IPS-20b (cell line): Measurements from ENCODE around the gene MPPED2.

ENCODE experiments used
- H3K27ac ChIP-seq: one replicate; pipeline ENCODE4 v1.5.1; 2013; ENCODE audit warnings: low read length
- H3K27me3 ChIP-seq: 2 replicates; pipeline ENCODE4 v1.6.1; 2013; ENCODE audit warnings: mild to moderate bottlenecking, low read length, inconsistent platforms; ENCODE audit not compliant: insufficient read depth
- H3K36me3 ChIP-seq: 2 replicates; pipeline ENCODE4 v1.6.1; 2013; ENCODE audit warnings: low read depth, mild to moderate bottlenecking, inconsistent platforms, low read length, moderate library complexity; ENCODE audit not compliant: insufficient read depth
- H3K4me1 ChIP-seq: 2 replicates; pipeline ENCODE4 v1.6.1; 2013; ENCODE audit warnings: mild to moderate bottlenecking, control low read depth, inconsistent platforms, low read length, moderate library complexity; ENCODE audit not compliant: insufficient read depth
- H3K4me3 ChIP-seq: 2 replicates; pipeline ENCODE4 v1.5.1; 2013; ENCODE audit warnings: mild to moderate bottlenecking, low read length, inconsistent platforms
- H3K9ac ChIP-seq: 2 replicates; pipeline ENCODE4 v1.6.1; 2013; ENCODE audit warnings: low read depth, mild to moderate bottlenecking, inconsistent platforms, low read length, moderate library complexity
- H3K9me3 ChIP-seq: 2 replicates; pipeline ENCODE4 v1.6.1; 2013; ENCODE audit warnings: mild to moderate bottlenecking, low read depth, low read length, inconsistent platforms; ENCODE audit not compliant: insufficient read depth

The MPPED2 gene

GRCh38 chr11:30447058-30447640, 139.0 kb downstream of the MPPED2 start:
- H3K9me3 ChIP-seq: no peaks in the 10 kb centered on the region
- H3K27me3 ChIP-seq: peaks cover 11% of the 10 kb centered on the region; the same call in 1 of the 2 replicates
- no peak overlapping the region for H3K27ac ChIP-seq
- no peaks in the 10 kb centered on the region for H3K36me3 ChIP-seq
- H3K4me1 ChIP-seq: peaks cover 35% of the 10 kb centered on the region
- no peak overlapping the region for H3K9ac ChIP-seq
- no peak overlapping the region for H3K4me3 ChIP-seq

- H3K36me3 ChIP-seq: no peaks in the 10 kb centered on the region
- H3K4me1 ChIP-seq: peaks cover 28% of the 10 kb centered on the region
- H3K27ac ChIP-seq: no peak overlapping the region
- no peak overlapping the region for H3K4me3 ChIP-seq
- no peaks in the 10 kb centered on the region for H3K9me3 ChIP-seq
- H3K9ac ChIP-seq: no peak overlapping the region
- H3K27me3 ChIP-seq: peaks cover 11% of the 10 kb centered on the region; the same call in 1 of the 2 replicates
These were observed 139.6 kb downstream of the MPPED2 start for GRCh38 chr11:30446520-30446919.

GRCh38 chr11:30445056-30445455, 141.1 kb downstream of the MPPED2 start:
- H3K4me1 ChIP-seq: peaks cover 21% of the 10 kb centered on the region
- H3K36me3 ChIP-seq: no peaks in the 10 kb centered on the region
- peaks cover 7% of the 10 kb centered on the region; the same call in 1 of the 2 replicates for H3K27me3 ChIP-seq
- H3K4me3 ChIP-seq: no peak overlapping the region
- no peak overlapping the region for H3K27ac ChIP-seq
- H3K9me3 ChIP-seq: no peaks in the 10 kb centered on the region
- no peak overlapping the region for H3K9ac ChIP-seq

GRCh38 chr11:30440510-30440909, 145.6 kb downstream of the MPPED2 start:
- no peaks in the 10 kb centered on the region for H3K36me3 ChIP-seq
- H3K27me3 ChIP-seq: no peaks in the 10 kb centered on the region
- H3K4me1 ChIP-seq: peaks cover 8% of the 10 kb centered on the region
- H3K9me3 ChIP-seq: no peaks in the 10 kb centered on the region
- no peak overlapping the region for H3K27ac ChIP-seq
- no peak overlapping the region for H3K4me3 ChIP-seq
- H3K9ac ChIP-seq: no peak overlapping the region

DNA sequence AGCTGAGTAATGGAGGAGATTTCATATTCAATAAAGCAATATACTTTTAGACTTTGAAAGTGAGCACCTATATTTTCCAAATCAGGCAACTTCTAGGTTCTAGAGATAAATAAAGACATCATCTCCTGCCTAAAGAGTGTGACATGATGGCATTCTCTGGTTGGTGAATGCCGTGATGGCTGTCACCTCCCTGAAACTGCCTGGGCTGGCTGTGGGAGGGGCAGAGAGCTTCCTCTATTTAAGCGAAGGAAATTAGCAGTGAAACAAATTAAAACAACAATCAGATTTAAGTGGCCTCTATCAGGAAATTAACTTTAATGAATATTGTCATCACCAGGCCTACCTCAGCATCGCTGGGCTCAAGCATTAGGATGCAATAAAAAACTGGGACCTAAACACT, 149.4 kb downstream of the MPPED2 start:
- no peak overlapping the region for H3K27ac ChIP-seq
- no peaks in the 10 kb centered on the region for H3K9me3 ChIP-seq
- no peak overlapping the region for H3K4me3 ChIP-seq
- no peaks in the 10 kb centered on the region for H3K27me3 ChIP-seq
- no peaks in the 10 kb centered on the region for H3K4me1 ChIP-seq
- H3K9ac ChIP-seq: no peak overlapping the region
- no peaks in the 10 kb centered on the region for H3K36me3 ChIP-seq

DNA sequence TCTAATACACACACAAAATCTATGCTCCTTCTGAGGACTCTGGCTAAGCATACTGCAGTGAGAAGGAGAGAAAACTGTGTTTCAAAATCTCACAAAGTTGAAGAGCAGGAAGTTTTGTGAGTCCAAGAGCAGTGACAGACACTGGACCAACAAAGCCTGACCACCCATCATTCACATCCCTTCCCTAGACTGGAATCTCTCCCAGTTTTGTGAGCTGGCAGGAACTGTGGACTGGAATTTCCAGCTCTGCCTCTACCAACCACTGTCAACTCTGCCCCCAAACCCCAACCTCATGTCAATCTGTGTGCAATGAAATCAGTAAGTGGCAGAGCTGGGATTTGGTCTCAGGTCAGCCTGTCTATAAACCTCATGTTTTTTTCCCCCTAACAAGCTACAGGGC, 150.7 kb downstream of the MPPED2 start:
- no peaks in the 10 kb centered on the region for H3K9me3 ChIP-seq
- no peak overlapping the region for H3K4me3 ChIP-seq
- no peak overlapping the region for H3K27ac ChIP-seq
- no peak overlapping the region for H3K9ac ChIP-seq
- no peaks in the 10 kb centered on the region for H3K27me3 ChIP-seq
- no peaks in the 10 kb centered on the region for H3K36me3 ChIP-seq
- no peaks in the 10 kb centered on the region for H3K4me1 ChIP-seq

- Histone ChIP-seq H3K27me3 (no peaks in the 10 kb centered on the region), H3K27ac (no peak overlapping the region), H3K4me1 (no peaks in the 10 kb centered on the region), H3K4me3 (no peak overlapping the region), H3K36me3 (no peaks in the 10 kb centered on the region), H3K9me3 (no peaks in the 10 kb centered on the region), H3K9ac (no peak overlapping the region)
These were observed 151.3 kb downstream of the MPPED2 start for GRCh38 chr11:30434901-30435300.

GRCh38 chr11:30433831-30434230, 152.3 kb downstream of the MPPED2 start:
- Histone ChIP-seq H3K27me3 (no peaks in the 10 kb centered on the region), H3K9me3 (no peaks in the 10 kb centered on the region), H3K9ac (no peak overlapping the region), H3K36me3 (no peaks in the 10 kb centered on the region), H3K27ac (no peak overlapping the region), H3K4me1 (no peaks in the 10 kb centered on the region), H3K4me3 (no peak overlapping the region)

DNA sequence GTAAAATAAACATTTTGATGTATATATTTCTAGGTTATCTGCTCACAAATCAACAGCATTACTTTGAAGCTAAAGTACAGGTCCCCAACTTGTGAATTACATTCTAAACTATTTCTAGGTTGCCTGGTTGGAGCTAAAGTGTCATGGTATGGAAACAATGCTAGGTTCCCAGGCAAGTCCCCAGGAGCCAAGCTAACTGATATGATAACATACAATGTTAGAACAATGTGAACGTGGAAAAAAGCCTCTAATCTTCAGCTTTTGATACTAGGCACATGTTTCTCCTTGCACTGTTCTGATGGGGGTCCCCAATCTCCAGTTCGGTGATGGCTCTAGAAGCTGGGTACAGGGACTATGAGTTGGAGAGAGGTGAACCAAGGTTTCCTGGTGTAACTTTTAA, 153.4 kb downstream of the MPPED2 start:
- H3K4me3 ChIP-seq: no peak overlapping the region

GRCh38 chr11:30432178-30432577, 154.0 kb downstream of the MPPED2 start:
- Histone ChIP-seq H3K27me3 (no peaks in the 10 kb centered on the region), H3K27ac (no peak overlapping the region), H3K4me3 (no peak overlapping the region), H3K9ac (no peak overlapping the region), H3K36me3 (no peaks in the 10 kb centered on the region), H3K4me1 (no peaks in the 10 kb centered on the region), H3K9me3 (no peaks in the 10 kb centered on the region)

More for the DNA sequence above, 153.4 kb downstream of the MPPED2 start:
- Histone ChIP-seq H3K9ac (no peak overlapping the region), H3K36me3 (no peaks in the 10 kb centered on the region), H3K27me3 (no peaks in the 10 kb centered on the region), H3K27ac (no peak overlapping the region), H3K4me1 (no peaks in the 10 kb centered on the region), H3K9me3 (no peaks in the 10 kb centered on the region)

- no peaks in the 10 kb centered on the region for H3K27me3 ChIP-seq
- no peaks in the 10 kb centered on the region for H3K36me3 ChIP-seq
- H3K4me1 ChIP-seq: no peaks in the 10 kb centered on the region
- no peak overlapping the region for H3K9ac ChIP-seq
- H3K9me3 ChIP-seq: no peaks in the 10 kb centered on the region
- no peak overlapping the region for H3K27ac ChIP-seq
- no peak overlapping the region for H3K4me3 ChIP-seq
These were observed 154.9 kb downstream of the MPPED2 start for GRCh38 chr11:30431127-30431814.

DNA sequence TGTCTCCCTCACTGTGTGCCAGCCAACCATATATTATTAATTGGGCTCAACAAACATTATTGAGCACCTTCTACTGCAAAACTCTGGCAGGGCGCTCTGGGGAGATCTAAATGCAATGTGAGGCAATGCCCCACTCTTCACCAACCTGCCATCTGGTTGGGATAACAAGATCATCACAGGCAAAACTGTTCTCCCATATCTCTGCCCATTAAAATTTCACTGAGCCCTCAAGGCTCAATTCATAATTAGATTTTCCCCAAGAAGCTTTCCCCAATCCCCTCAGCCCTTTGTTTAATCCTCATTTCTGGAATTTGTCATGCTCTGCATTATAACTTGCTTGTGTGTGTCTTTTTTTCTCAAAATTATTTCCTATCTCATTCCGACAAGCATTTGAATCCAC, 156.6 kb downstream of the MPPED2 start:
- no peaks in the 10 kb centered on the region for H3K27me3 ChIP-seq
- H3K36me3 ChIP-seq: no peaks in the 10 kb centered on the region
- H3K27ac ChIP-seq: no peak overlapping the region
- H3K4me1 ChIP-seq: no peaks in the 10 kb centered on the region
- H3K4me3 ChIP-seq: no peak overlapping the region
- no peak overlapping the region for H3K9ac ChIP-seq
- H3K9me3 ChIP-seq: no peaks in the 10 kb centered on the region
